Measurements from ENCODE around the gene MS4A4E. TPM values are rescaled to one million over a fixed set of nuclear protein-coding genes. Genes with fewer than 3 reads are reported as not detected.
"Not testable (repeated sequence)": the region's sequence is repeated elsewhere in the genome, so short reads cannot be mapped to it uniquely, and the experiment has no call there.

Gene MS4A4E
- total and polyA plus RNA-seq, 2 donors: 0.84 to 0.90 TPM

DNA sequence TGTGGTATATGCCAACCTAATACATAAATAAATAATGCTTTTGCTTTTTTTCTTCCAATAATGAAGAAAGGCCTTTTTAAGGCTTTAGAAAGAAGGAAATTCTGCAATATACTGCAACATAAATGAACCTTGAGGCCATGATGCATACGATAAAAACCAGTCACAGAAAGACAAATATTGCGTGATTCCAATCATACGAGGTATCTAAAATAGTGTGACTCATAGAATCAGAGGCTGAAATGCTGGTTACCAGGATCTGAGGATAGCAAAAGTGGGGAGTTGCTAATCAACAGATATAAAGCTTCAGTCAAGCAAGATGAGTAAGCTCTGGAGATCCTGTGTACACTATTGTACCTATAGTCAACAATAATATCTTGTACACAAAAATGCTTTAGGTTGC lies 84.3 kb downstream of the MS4A4E start:
- no peak for DNase-seq (ENCODE audit: extremely low spot score)
- WGBS: 53% methylated on average over 3 of the region's 3 CpGs
- H3K27ac ChIP-seq (ENCODE audit: low read depth): no peak overlapping the region
- no peaks in the 10 kb centered on the region for H3K4me1 ChIP-seq (ENCODE audit: insufficient read depth)
- no peak overlapping the region for H3K4me3 ChIP-seq (ENCODE audit: low read depth, low read length)
- no peaks in the 10 kb centered on the region for H3K36me3 ChIP-seq (ENCODE audit: insufficient read depth)

- WGBS: 83% methylated on average over 3 of the region's 3 CpGs
- no peak overlapping the region for H3K27ac ChIP-seq (ENCODE audit: low read depth)
- no peaks in the 10 kb centered on the region for H3K36me3 ChIP-seq (ENCODE audit: insufficient read depth)
- DNase-seq (ENCODE audit: extremely low spot score): no peak
- H3K4me3 ChIP-seq (ENCODE audit: low read depth, low read length): no peak overlapping the region
- no peaks in the 10 kb centered on the region for H3K4me1 ChIP-seq (ENCODE audit: insufficient read depth)
Observed at GRCh38 chr11:60155931-60156330, 87.0 kb downstream of the MS4A4E start.

DNA sequence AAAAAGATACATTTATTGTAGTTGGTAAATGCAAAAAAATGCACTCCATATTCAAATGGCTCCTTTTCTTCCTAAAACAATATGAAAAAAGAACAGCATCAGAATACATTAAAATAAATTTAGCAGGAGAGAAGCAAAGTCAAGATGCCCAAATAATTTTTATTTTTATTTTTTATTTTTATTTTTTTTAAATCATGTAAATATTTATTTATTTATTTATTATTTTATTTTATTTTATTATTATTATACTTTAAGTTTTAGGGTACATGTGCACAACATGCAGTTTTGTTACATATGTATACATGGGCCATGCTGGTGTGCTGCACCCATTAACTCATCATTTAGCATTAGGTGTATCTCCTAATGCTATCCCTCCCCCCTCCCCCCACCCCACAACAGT lies 90.2 kb downstream of the MS4A4E start:
- not testable (repeated sequence) for H3K4me1 ChIP-seq (ENCODE audit: insufficient read depth); H3K4me3 ChIP-seq (ENCODE audit: low read depth, low read length); H3K27ac ChIP-seq (ENCODE audit: low read depth); DNase-seq (ENCODE audit: extremely low spot score); H3K36me3 ChIP-seq (ENCODE audit: insufficient read depth)

DNA sequence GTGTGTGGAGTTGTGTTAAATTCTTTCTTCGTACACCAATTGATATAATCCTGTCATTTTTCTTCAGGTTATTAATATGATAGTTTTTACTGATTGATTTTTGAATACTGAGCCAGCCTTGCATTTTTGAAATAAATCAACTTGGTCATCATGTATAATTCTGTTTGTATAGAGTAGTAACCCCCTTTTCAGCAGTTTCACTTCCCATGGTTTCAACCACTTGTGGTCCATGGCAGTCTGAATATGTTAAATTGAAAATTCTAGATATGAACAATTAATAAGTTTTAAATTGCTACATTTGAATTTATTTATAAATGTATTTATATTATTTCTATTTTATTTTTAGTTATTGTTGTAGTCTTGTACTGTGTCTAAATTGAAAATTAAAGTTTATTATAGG lies 92.7 kb downstream of the MS4A4E start:
- DNase-seq (ENCODE audit: extremely low spot score): no peak
- 76% methylated on average over 1 of the region's 1 CpG for WGBS

More for the DNA sequence above, 92.7 kb downstream of the MS4A4E start:
- no peak overlapping the region for H3K4me3 ChIP-seq (ENCODE audit: low read depth, low read length)
- no peak overlapping the region for H3K27ac ChIP-seq (ENCODE audit: low read depth)
- no peaks in the 10 kb centered on the region for H3K36me3 ChIP-seq (ENCODE audit: insufficient read depth)
- no peaks in the 10 kb centered on the region for H3K4me1 ChIP-seq (ENCODE audit: insufficient read depth)

Small RNAs within 50 kb of the gene (small RNA-seq; reads per million reads assigned to genes)
- 0.24 reads per million for gene MIR6503

Other genes starting within 250 kb of the MS4A4E start
- not detected for gene OOSP4B, start 226.0 kb downstream of the MS4A4E start, total RNA-seq
- gene OOSP4B, start 226.0 kb downstream of the MS4A4E start, polyA plus RNA-seq: not detected
- not detected for gene OOSP2, start 202.7 kb downstream of the MS4A4E start, total RNA-seq
- gene OOSP2, start 202.7 kb downstream of the MS4A4E start, polyA plus RNA-seq: not detected
- 0.69 TPM for gene MS4A3, start 186.5 kb downstream of the MS4A4E start, total RNA-seq
- gene MS4A3, start 186.5 kb downstream of the MS4A4E start, polyA plus RNA-seq: 0.08 TPM
- gene MS4A2, start 154.5 kb downstream of the MS4A4E start, total RNA-seq: 17.3 TPM
- 1.3 TPM for gene MS4A2, start 154.5 kb downstream of the MS4A4E start, polyA plus RNA-seq
- 76.2 TPM for gene MS4A6A, start 60.1 kb downstream of the MS4A4E start, total RNA-seq
- 87.3 TPM for gene MS4A6A, start 60.1 kb downstream of the MS4A4E start, polyA plus RNA-seq
- 31.9 TPM for gene MS4A4A, start 37.5 kb upstream of the MS4A4E start, total RNA-seq
- 41.0 TPM for gene MS4A4A, start 37.5 kb upstream of the MS4A4E start, polyA plus RNA-seq
- gene MS4A6E, start 84.1 kb upstream of the MS4A4E start, total RNA-seq: not detected
- gene MS4A6E, start 84.1 kb upstream of the MS4A4E start, polyA plus RNA-seq: 0.34 TPM
- 19.5 TPM for gene MS4A7, start 135.4 kb upstream of the MS4A4E start, total RNA-seq
- gene MS4A7, start 135.4 kb upstream of the MS4A4E start, polyA plus RNA-seq: 10.8 TPM
- 0.37 TPM for gene MS4A14, start 153.3 kb upstream of the MS4A4E start, total RNA-seq
- gene MS4A14, start 153.3 kb upstream of the MS4A4E start, polyA plus RNA-seq: 0.46 TPM
- gene MS4A5, start 186.4 kb upstream of the MS4A4E start, total RNA-seq: not detected
- not detected for gene MS4A5, start 186.4 kb upstream of the MS4A4E start, polyA plus RNA-seq
- gene MS4A1, start 212.7 kb upstream of the MS4A4E start, total RNA-seq: 1.2 TPM
- 0.27 TPM for gene MS4A1, start 212.7 kb upstream of the MS4A4E start, polyA plus RNA-seq
- gene MS4A12, start 249.6 kb upstream of the MS4A4E start, total RNA-seq: not detected
- gene MS4A12, start 249.6 kb upstream of the MS4A4E start, polyA plus RNA-seq: not detected